ENCODE data around the gene TUT4.

- TF ChIP-seq, protein P1, sequence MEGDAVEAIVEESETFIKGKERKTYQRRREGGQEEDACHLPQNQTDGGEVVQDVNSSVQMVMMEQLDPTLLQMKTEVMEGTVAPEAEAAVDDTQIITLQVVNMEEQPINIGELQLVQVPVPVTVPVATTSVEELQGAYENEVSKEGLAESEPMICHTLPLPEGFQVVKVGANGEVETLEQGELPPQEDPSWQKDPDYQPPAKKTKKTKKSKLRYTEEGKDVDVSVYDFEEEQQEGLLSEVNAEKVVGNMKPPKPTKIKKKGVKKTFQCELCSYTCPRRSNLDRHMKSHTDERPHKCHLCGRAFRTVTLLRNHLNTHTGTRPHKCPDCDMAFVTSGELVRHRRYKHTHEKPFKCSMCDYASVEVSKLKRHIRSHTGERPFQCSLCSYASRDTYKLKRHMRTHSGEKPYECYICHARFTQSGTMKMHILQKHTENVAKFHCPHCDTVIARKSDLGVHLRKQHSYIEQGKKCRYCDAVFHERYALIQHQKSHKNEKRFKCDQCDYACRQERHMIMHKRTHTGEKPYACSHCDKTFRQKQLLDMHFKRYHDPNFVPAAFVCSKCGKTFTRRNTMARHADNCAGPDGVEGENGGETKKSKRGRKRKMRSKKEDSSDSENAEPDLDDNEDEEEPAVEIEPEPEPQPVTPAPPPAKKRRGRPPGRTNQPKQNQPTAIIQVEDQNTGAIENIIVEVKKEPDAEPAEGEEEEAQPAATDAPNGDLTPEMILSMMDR (conservative IDR thresholded peaks at IDR 0.05), result no peak
- TF ChIP-seq ZFX (IDR thresholded peaks at IDR 0.05), result no peak
These were observed 139.4 kb downstream of the TUT4 start for GRCh38 chr1:52413410-52413989.

All from C4-2B (cell line).